ENCODE data around the gene NRXN3. TPM values are rescaled to one million over a fixed set of nuclear protein-coding genes. Genes with fewer than 3 reads are reported as not detected.

NRXN3 gene
- polyA plus RNA-seq, 3 donors = 0.22 to 0.46 (median 0.27) TPM

- no peak overlapping the region for H3K27ac ChIP-seq (ENCODE audit: low read depth, low read length)
- WGBS, 3 donors = 47 to 65% (median 59%) methylated on average over 1 of the region's 1 CpG
Measured at GRCh38 chr14:78298298-78298697, 128.1 kb downstream of the NRXN3 start.

GRCh38 chr14:78302841-78303240, 132.7 kb downstream of the NRXN3 start:
- WGBS, 3 donors = 23 to 44% (median 31%) methylated on average over 2 of the region's 2 CpGs
- H3K27ac ChIP-seq (ENCODE audit: low read depth, low read length) = no peak overlapping the region

GRCh38 chr14:78307671-78308070, 137.5 kb downstream of the NRXN3 start:
- no peak overlapping the region for H3K27ac ChIP-seq (ENCODE audit: low read depth, low read length)
- 53 to 59% (median 58%) methylated on average over 2 of the region's 2 CpGs for WGBS, 3 donors

- no peak overlapping the region for H3K27ac ChIP-seq (ENCODE audit: low read depth, low read length)
- WGBS, 3 donors = 48 to 70% (median 56%) methylated on average over 2 of the region's 2 CpGs
Measured at GRCh38 chr14:78308079-78308478, 137.9 kb downstream of the NRXN3 start.

- no peak overlapping the region for H3K27ac ChIP-seq (ENCODE audit: low read depth, low read length)
- WGBS, 3 donors = 72 to 89% (median 87%) methylated on average over 3 of the region's 3 CpGs
Measured at GRCh38 chr14:78310272-78310671, 140.1 kb downstream of the NRXN3 start.

- 76 to 79% (median 77%) methylated on average over 3 of the region's 3 CpGs for WGBS, 3 donors
- H3K27ac ChIP-seq (ENCODE audit: low read depth, low read length) = no peak overlapping the region
Measured at GRCh38 chr14:78313499-78313898, 143.3 kb downstream of the NRXN3 start.

GRCh38 chr14:78314484-78314883, 144.3 kb downstream of the NRXN3 start:
- WGBS, 3 donors = 68 to 85% (median 79%) methylated on average over 4 of the region's 4 CpGs
- H3K27ac ChIP-seq (ENCODE audit: low read depth, low read length) = no peak overlapping the region

- WGBS, 3 donors = 46 to 63% (median 61%) methylated on average over 1 of the region's 1 CpG
- H3K27ac ChIP-seq (ENCODE audit: low read depth, low read length) = no peak overlapping the region
Measured at GRCh38 chr14:78316052-78316451, 145.9 kb downstream of the NRXN3 start.

- 43 to 57% (median 44%) methylated on average over 3 of the region's 3 CpGs for WGBS, 3 donors
- H3K27ac ChIP-seq (ENCODE audit: low read depth, low read length) = no peak overlapping the region
Measured at GRCh38 chr14:78316786-78317185, 146.6 kb downstream of the NRXN3 start.

- no peak overlapping the region for H3K27ac ChIP-seq (ENCODE audit: low read depth, low read length)
- WGBS, 3 donors = 66 to 76% (median 74%) methylated on average over 2 of the region's 2 CpGs
Measured at GRCh38 chr14:78319406-78319805, 149.2 kb downstream of the NRXN3 start.

GRCh38 chr14:78319887-78320635, 149.9 kb downstream of the NRXN3 start:
- H3K27ac ChIP-seq (ENCODE audit: low read depth, low read length) = no peak overlapping the region
- WGBS, 3 donors = 18 to 23% (median 20%) methylated on average over 12 of the region's 12 CpGs

GRCh38 chr14:78324353-78324752, 154.2 kb downstream of the NRXN3 start:
- no peak overlapping the region for H3K27ac ChIP-seq (ENCODE audit: low read depth, low read length)
- 82 to 84% (median 84%) methylated on average over 1 of the region's 1 CpG for WGBS, 3 donors

- WGBS, 3 donors = 49 to 55% (median 50%) methylated on average over 2 of the region's 2 CpGs
- no peak overlapping the region for H3K27ac ChIP-seq (ENCODE audit: low read depth, low read length)
Measured at GRCh38 chr14:78325911-78326310, 155.7 kb downstream of the NRXN3 start.

- H3K27ac ChIP-seq (ENCODE audit: low read depth, low read length) = no peak overlapping the region
- WGBS, 3 donors = 77 to 83% (median 82%) methylated on average over 7 of the region's 7 CpGs
Measured at GRCh38 chr14:78327426-78328221, 157.5 kb downstream of the NRXN3 start.

- H3K27ac ChIP-seq (ENCODE audit: low read depth, low read length) = no peak overlapping the region
- WGBS, 3 donors = 69 to 90% (median 74%) methylated on average over 1 of the region's 1 CpG
Measured at GRCh38 chr14:78329371-78329770, 159.2 kb downstream of the NRXN3 start.

- WGBS, 3 donors = 75 to 79% (median 77%) methylated on average over 2 of the region's 2 CpGs
- H3K27ac ChIP-seq (ENCODE audit: low read depth, low read length) = no peak overlapping the region
Measured at GRCh38 chr14:78335531-78335930, 165.4 kb downstream of the NRXN3 start.

GRCh38 chr14:78340250-78340649, 170.1 kb downstream of the NRXN3 start:
- 61 to 83% (median 70%) methylated on average over 3 of the region's 3 CpGs for WGBS, 3 donors

GRCh38 chr14:78341827-78342389, 171.7 kb downstream of the NRXN3 start:
- 62 to 77% (median 76%) methylated on average over 3 of the region's 3 CpGs for WGBS, 3 donors
- H3K27ac ChIP-seq (ENCODE audit: low read depth, low read length) = no peak overlapping the region

More at GRCh38 chr14:78340250-78340649, 170.1 kb downstream of the NRXN3 start:
- H3K27ac ChIP-seq (ENCODE audit: low read depth, low read length) = no peak overlapping the region

- no peak overlapping the region for H3K27ac ChIP-seq (ENCODE audit: low read depth, low read length)
- 59 to 75% (median 64%) methylated on average over 1 of the region's 1 CpG for whole genome bisulfite sequencing, 3 donors
Measured at GRCh38 chr14:78342879-78343278, 172.7 kb downstream of the NRXN3 start.

Measured in adipose tissue (tissue), 3 donors.